ENCODE data around the gene DNM3.

Gene DNM3

GRCh38 chr1:171973421-171973820 is 132.1 kb downstream of the DNM3 start:
- DNase-seq (ENCODE audit: low spot score): no peak

GRCh38 chr1:171981303-171981702 is 140.0 kb downstream of the DNM3 start:
- no peak for DNase-seq (ENCODE audit: low spot score)

- DNase-seq (ENCODE audit: low spot score): no peak
Observed at GRCh38 chr1:171983584-171983983, 142.3 kb downstream of the DNM3 start.

- DNase-seq (ENCODE audit: low spot score): no peak
Observed at GRCh38 chr1:171984262-171984661, 143.0 kb downstream of the DNM3 start.

GRCh38 chr1:171984850-171985485 is 143.7 kb downstream of the DNM3 start:
- no peak for DNase-seq (ENCODE audit: low spot score)

GRCh38 chr1:171985639-171986038 is 144.3 kb downstream of the DNM3 start:
- DNase-seq (ENCODE audit: low spot score): no peak

- DNase-seq (ENCODE audit: low spot score): no peak
Observed at GRCh38 chr1:171988243-171988885, 147.1 kb downstream of the DNM3 start.

GRCh38 chr1:171990371-171990770 is 149.1 kb downstream of the DNM3 start:
- DNase-seq (ENCODE audit: low spot score): no peak

- no peak for DNase-seq (ENCODE audit: low spot score)
Observed at GRCh38 chr1:171994293-171994692, 153.0 kb downstream of the DNM3 start.

GRCh38 chr1:171995573-171995972 is 154.3 kb downstream of the DNM3 start:
- no peak for DNase-seq (ENCODE audit: low spot score)

- DNase-seq (ENCODE audit: low spot score): no peak
Observed at GRCh38 chr1:171997936-171998335, 156.6 kb downstream of the DNM3 start.

- DNase-seq (ENCODE audit: low spot score): no peak
Observed at GRCh38 chr1:171998711-171999110, 157.4 kb downstream of the DNM3 start.

GRCh38 chr1:171999756-172000155 is 158.5 kb downstream of the DNM3 start:
- DNase-seq (ENCODE audit: low spot score): no peak

- DNase-seq (ENCODE audit: low spot score): no peak
Observed at GRCh38 chr1:172001288-172001687, 160.0 kb downstream of the DNM3 start.

- DNase-seq (ENCODE audit: low spot score): no peak
Observed at GRCh38 chr1:172002725-172003345, 161.5 kb downstream of the DNM3 start.

GRCh38 chr1:172003766-172004530 is 162.7 kb downstream of the DNM3 start:
- no peak for DNase-seq (ENCODE audit: low spot score)

- no peak for DNase-seq (ENCODE audit: low spot score)
Observed at GRCh38 chr1:172004671-172005070, 163.4 kb downstream of the DNM3 start.

- no peak for DNase-seq (ENCODE audit: low spot score)
Observed at GRCh38 chr1:172005856-172006255, 164.6 kb downstream of the DNM3 start.

GRCh38 chr1:172006660-172007059 is 165.4 kb downstream of the DNM3 start:
- DNase-seq (ENCODE audit: low spot score): no peak

- DNase-seq (ENCODE audit: low spot score): no peak
Observed at GRCh38 chr1:172018727-172019311, 177.5 kb downstream of the DNM3 start.

GRCh38 chr1:172019976-172020375 is 178.7 kb downstream of the DNM3 start:
- no peak for DNase-seq (ENCODE audit: low spot score)

GRCh38 chr1:172024516-172024915 is 183.2 kb downstream of the DNM3 start:
- DNase-seq (ENCODE audit: low spot score): no peak
